NCI-H1436 (cell line): ENCODE measurements around the gene ARHGEF10L.

Experiments
- DNase-seq: peaks from one replicate; lab custom pipeline; 2025; lab: John Stamatoyannopoulos, UW

ARHGEF10L gene

GRCh38 chr1:17674726-17675500 is 135.4 kb downstream of the ARHGEF10L start:
- no peak for DNase-seq

- no peak for DNase-seq
These were observed 136.2 kb downstream of the ARHGEF10L start for GRCh38 chr1:17675744-17676143.

GRCh38 chr1:17676387-17677060 is 137.0 kb downstream of the ARHGEF10L start:
- DNase-seq: no peak

GRCh38 chr1:17678011-17678410 is 138.5 kb downstream of the ARHGEF10L start:
- no peak for DNase-seq

- no peak for DNase-seq
These were observed 140.4 kb downstream of the ARHGEF10L start for GRCh38 chr1:17679856-17680255.

- DNase-seq: no peak
These were observed 140.8 kb downstream of the ARHGEF10L start for GRCh38 chr1:17680308-17680707.

GRCh38 chr1:17682400-17682799 is 142.9 kb downstream of the ARHGEF10L start:
- no peak for DNase-seq

- no peak for DNase-seq
These were observed 144.1 kb downstream of the ARHGEF10L start for GRCh38 chr1:17683598-17683997.

GRCh38 chr1:17684810-17685209 is 145.3 kb downstream of the ARHGEF10L start:
- no peak for DNase-seq

GRCh38 chr1:17686258-17686657 is 146.8 kb downstream of the ARHGEF10L start:
- no peak for DNase-seq

- DNase-seq: no peak
These were observed 147.6 kb downstream of the ARHGEF10L start for GRCh38 chr1:17687145-17687544.

GRCh38 chr1:17688217-17688810 is 148.8 kb downstream of the ARHGEF10L start:
- DNase-seq: no peak

GRCh38 chr1:17689011-17689410 is 149.5 kb downstream of the ARHGEF10L start:
- no peak for DNase-seq

GRCh38 chr1:17690906-17691634 is 151.6 kb downstream of the ARHGEF10L start:
- DNase-seq: no peak

GRCh38 chr1:17692645-17693044 is 153.1 kb downstream of the ARHGEF10L start:
- no peak for DNase-seq

- no peak for DNase-seq
These were observed 157.2 kb downstream of the ARHGEF10L start for GRCh38 chr1:17696417-17697301.

- no peak for DNase-seq
These were observed 158.0 kb downstream of the ARHGEF10L start for GRCh38 chr1:17697458-17697857.

GRCh38 chr1:17699581-17699980 is 160.1 kb downstream of the ARHGEF10L start:
- DNase-seq: no peak

- DNase-seq: no peak
These were observed 161.7 kb downstream of the ARHGEF10L start for GRCh38 chr1:17700945-17701810.

GRCh38 chr1:17704176-17704575 is 164.7 kb downstream of the ARHGEF10L start:
- no peak for DNase-seq
